HuH-7 (cell line): ENCODE results near the gene TAS2R9.
"Not testable (repeated sequence)": the region's sequence is repeated elsewhere in the genome, so short reads cannot be mapped to it uniquely, and the experiment has no call there.

Source experiments
- DNase-seq: peaks from one replicate; pipeline ENCODE4 v3.0.0; 2011; ENCODE audit warnings: low spot score

Gene TAS2R9, protein sequence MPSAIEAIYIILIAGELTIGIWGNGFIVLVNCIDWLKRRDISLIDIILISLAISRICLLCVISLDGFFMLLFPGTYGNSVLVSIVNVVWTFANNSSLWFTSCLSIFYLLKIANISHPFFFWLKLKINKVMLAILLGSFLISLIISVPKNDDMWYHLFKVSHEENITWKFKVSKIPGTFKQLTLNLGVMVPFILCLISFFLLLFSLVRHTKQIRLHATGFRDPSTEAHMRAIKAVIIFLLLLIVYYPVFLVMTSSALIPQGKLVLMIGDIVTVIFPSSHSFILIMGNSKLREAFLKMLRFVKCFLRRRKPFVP

DNA sequence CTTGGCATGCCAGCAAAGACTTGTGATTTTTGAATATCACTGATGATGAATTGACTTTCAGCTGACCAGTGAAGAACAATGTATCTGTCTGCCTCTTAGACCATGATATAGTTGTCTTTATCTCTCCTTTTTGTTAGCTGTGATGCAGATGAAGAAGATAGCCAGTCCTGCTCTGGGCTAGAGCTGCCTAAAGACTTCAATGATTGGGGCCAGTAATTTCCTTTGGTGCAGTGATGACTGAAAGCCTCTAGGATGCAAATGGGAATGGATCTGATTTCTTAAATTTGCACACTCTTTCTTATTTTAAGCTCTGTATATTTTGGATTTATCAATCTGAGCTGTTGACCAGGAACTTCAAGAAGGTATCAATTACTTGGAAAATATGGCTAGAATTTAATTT is at the start of gene TAS2R9:
Gene TAS2R9, minus strand, starts transcription at position 101 of the 400 bp plus-strand sequence. Its CDS starts 93 bp downstream, at position 8.
- no peak for DNase-seq

GRCh38 chr12:10855807-10856206 is 45.8 kb upstream of the TAS2R9 start:
- no peak for DNase-seq

- no peak for DNase-seq
These were observed 43.8 kb upstream of the TAS2R9 start for GRCh38 chr12:10853776-10854175.

GRCh38 chr12:10851243-10851858 is 41.4 kb upstream of the TAS2R9 start:
- no peak for DNase-seq

GRCh38 chr12:10849425-10849878 is 39.5 kb upstream of the TAS2R9 start, which contains the start of gene PRR4:
TSS of gene PRR4 (minus strand) at chr12:10849475. CDS start at chr12:10849437, 38 bp downstream.
- DNase-seq, result no peak

- DNase-seq, result no peak
These were observed 37.8 kb upstream of the TAS2R9 start for GRCh38 chr12:10847744-10848143.

DNA sequence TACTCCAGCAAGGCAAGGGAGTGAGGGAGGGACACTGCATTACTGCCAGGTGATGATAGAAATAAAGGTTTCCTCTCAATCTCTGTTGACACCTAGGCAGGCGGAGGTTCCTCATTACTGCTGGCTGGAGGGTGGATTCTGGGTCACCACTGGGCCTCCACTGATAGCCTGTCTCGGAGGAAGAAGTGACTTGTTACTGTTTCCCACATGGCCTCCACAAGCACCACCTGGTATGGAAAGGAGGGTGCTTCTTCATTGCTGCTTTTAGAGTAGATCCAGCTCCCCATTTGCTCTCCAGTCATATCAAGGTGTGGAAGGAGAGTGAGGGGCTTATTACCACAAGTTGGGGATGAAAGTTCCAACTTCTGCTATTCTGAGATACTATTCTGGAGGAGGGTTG is 32.9 kb upstream of the TAS2R9 start:
- no peak for DNase-seq

GRCh38 chr12:10838461-10838860 is 28.5 kb upstream of the TAS2R9 start:
- DNase-seq, result no peak

GRCh38 chr12:10829994-10830393 is 20.0 kb upstream of the TAS2R9 start:
- DNase-seq, result no peak

GRCh38 chr12:10826258-10826657 is 16.3 kb upstream of the TAS2R9 start, which contains the start of gene TAS2R10:
TSS of gene TAS2R10 (minus strand) at chr12:10826358. CDS start at chr12:10826269, 89 bp downstream.
- no peak for DNase-seq

GRCh38 chr12:10824957-10825356 is 15.0 kb upstream of the TAS2R9 start:
- no peak for DNase-seq

GRCh38 chr12:10811883-10812536 is 2.0 kb upstream of the TAS2R9 start:
- DNase-seq, result no peak

DNA sequence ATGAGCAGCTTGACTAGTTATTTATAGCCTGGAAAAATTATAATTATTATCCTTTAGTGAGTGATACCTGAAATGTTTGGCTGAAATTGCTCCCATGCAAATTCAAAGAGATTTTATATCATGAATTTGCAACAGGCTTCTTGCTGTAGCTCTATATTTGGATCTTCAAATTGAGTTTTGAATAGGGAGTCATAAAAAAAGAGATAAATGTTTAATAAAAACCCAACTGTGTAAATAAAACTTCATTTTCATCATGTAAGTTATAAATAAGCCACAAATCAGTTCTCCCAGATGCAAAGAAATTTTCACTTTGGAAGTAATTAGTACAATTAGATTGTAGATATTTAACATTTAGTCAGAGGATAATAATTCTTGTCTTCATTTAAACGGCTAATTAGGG is 2.8 kb downstream of the TAS2R9 start, which contains the start of gene TAS2R8:
Gene TAS2R8, minus strand, starts transcription at position 101 of the 400 bp plus-strand sequence. CDS start 306 bp downstream, outside the sequence.
- no peak for DNase-seq

GRCh38 chr12:10802587-10802986 is 7.4 kb downstream of the TAS2R9 start, which contains the start of gene TAS2R7:
TSS of gene TAS2R7 (minus strand) at chr12:10802627. CDS start at chr12:10802570, 57 bp downstream.
- DNase-seq, result no peak

DNA sequence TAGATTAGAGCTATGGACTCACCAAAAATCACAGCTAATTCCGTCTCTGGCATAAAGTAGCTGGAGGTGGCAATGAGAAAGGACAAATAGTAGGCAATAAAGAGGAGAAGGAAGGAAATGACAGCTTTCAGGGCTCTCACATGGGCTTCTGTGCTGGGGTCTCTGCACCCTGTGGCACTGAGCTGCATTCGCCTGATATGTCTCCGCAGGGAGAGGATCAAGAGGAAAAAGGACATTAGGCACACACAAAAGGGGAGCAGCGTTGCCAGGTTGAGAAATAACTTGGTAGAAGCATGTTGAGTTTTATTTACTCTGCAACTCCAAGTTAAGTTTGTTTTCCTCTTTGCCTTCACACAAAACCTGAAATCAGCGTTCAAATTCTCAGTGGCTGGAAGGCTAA is 8.2 kb downstream of the TAS2R9 start:
- DNase-seq, result no peak

- DNase-seq, result no peak
These were observed 15.7 kb downstream of the TAS2R9 start for GRCh38 chr12:10794222-10794621.

DNA sequence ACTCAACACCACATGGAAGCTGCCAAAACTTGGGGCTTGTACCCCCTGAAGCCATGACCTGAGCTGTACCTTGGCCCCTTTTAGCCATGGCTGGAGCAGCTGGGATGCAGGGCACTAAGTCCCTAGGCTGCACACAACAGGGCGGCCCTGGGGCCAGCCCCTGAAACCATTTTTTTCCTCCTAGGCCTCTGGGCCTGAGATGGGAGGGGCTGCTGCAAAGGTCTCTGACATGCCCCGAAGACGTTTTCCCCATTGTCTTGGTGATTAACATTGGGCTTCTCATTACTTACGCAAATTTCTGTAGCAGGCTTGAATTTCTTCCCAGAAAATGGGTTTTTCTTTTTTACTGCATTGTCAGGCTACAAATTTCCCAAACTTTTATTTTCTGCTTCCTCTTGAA is 18.2 kb downstream of the TAS2R9 start:
- DNase-seq, result not testable (repeated sequence)

- DNase-seq, result no peak
These were observed 26.7 kb downstream of the TAS2R9 start for GRCh38 chr12:10783252-10783651.

DNA sequence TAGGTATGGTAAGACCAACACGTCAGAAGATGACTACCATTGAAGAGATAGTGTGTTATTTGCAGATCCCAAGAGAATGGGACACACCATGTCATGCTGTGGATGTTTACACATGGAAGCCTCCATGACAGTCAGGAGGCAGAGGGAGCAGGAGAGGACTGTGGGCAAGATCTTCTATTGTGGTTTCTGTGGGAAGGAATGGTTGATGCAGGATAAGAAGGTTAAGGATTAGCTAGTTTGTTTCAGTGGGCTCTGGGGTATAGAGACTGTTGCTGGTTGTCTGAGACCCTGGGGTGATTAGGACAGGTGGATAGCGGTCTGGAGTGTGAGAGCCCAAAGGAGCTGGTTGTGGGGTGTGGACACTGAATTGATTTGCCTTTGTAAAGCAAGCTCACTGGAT is 30.9 kb downstream of the TAS2R9 start:
- DNase-seq, result no peak

- no peak for DNase-seq
These were observed 38.7 kb downstream of the TAS2R9 start for GRCh38 chr12:10771132-10771733.

GRCh38 chr12:10759657-10760056 is 50.3 kb downstream of the TAS2R9 start:
- no peak for DNase-seq
